DMS53 treated with DMSO at 0.1 percent for 48 hours (cell line): ENCODE results near the gene ARHGDIA.

Experiments
- DNase-seq: peaks from one replicate; lab custom pipeline; 2025; ENCODE audit not compliant: unreplicated experiment; lab: John Stamatoyannopoulos, UW

ARHGDIA gene

DNA sequence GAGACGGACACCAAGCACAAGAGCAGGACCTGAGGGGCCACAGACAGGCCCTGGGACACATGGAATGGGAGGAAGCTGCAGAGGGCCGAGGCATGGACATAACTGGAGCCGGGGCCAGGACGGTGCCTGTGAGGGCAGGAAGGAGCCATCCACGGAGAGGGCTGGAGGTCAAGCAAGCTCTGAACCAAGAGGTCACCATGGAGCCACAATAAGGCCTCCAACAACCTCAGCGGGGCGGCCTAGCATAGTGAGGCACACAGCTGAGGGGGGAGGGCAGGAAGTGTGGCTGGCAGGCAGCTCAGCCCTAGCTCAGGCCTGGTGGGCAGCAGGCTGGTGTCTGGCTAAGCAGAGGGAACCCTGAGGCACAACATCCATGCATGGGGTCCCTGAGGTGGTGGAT, 42.5 kb downstream of the ARHGDIA start:
- no peak for DNase-seq

DNA sequence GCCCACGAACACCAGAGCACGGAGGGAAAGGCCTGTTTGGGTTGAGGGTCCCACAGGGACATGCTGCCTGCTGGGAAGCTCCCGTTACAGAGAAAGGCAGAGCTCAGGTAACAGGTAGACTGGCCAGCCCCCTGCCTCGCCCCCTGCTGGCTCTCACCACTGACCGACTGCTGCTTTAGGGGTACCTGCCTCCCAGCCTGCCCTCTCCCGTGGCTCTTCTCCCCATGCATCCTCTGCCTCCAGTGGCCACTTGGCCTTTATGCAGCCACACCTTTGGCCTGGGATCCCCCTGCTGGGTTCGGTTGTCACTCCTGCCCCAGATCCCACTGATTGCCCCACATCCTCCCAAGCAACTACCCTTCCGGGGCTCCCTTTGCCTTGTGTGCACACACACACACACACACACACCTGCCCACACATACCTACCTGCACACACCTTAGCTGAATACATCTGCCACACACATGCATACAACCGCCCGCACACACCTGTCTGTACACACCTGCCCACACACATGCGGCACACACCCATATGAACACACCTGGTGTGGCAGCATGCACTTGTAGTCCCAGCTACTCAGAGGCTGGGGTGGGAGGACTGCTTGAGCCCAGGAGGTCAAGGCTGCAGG, 45.2 kb downstream of the ARHGDIA start:
- no peak for DNase-seq

DNA sequence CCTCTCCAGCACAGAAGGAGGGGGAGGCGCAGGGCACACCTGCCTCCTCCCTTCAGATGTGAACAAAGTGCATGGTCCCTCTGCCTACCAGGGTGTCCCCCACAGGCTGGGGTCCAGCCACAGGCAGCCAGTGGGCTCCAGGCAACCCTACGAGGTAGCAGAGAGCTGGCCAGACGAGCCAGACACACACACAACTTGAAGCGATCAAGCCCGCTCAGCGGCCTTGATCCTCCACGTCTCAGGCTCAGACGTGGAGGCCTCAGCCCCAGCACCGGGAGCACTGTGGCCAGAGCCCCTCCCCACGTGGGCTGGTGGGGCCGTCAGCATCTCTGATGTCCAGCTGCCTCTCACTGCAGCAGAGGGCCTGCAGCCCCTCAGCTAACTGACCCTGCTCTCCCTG, 46.5 kb downstream of the ARHGDIA start:
- no peak for DNase-seq

DNA sequence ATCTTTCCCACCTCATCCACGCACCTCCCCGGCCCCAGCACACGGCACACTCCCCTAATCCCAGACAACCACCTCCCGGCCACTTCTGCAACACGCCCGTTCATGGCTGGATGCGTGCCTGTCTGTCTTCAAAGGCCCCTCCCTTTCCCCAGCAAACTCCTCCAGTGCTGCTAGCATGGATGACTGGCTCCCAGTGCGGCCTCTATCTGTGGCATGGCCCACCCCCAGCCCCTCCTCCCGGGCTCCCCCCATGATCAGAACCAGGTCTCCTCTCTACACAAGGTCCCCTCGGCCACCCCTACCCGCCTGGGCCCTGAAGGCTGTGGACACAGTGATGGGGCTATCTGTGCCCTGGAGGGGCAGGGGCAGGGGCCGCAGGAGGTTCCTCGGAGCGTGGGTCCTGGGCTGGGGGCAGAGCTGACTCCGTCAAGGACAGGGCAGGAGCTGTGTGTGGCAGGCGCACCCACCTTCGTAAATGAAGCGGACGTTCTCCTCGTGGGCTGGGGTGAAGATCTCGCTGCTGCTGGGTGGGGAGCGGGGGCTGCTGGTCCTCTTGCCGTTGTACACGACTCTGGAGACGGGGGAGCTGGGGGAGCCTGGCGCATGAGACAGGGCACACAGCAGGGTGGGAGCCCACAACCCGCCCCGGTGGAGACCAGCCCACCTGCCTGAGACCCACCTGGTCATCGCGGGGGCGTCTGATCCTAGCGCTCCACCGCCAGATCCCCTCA, 47.2 kb downstream of the ARHGDIA start:
- DNase-seq, result no peak

DNA sequence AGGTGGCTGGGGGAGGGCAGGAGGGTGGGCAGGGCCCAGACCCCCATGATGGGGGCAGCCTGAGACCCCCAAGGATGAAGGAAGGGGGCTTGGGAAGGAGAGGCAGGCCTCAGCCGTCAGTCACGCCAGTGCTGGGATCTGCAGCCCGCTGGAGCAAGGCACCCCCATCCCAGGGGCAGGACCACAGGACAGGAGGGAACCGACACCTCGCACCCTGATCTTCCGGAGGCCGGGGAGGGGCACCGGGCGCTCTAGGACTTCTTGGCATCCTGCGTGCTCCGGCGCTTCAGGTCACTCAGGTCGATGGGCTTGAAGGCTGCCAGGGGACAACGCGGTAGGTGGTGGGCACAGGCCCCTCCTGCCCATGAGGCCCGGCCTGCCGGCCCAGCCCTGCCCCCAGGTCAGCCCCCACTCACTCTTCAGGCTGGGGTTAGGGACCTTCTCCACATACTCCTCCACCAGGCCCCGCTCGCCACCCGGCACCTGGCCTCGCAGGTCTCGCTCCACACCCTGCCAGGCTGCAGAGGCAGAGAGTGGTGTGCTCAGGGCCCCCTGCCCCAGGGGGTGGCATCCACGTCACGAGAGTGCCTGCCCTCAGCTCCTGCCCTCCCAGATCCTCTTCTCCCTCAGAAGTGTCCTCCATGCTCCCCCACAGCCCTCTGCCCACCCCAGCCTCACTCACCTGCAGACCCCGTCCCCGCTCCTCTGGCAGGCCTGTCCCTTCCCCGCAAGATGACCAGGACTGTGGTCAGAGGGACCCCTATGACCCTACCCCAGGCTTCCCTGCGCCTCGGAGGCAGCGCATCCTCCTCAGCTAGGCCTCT, 47.9 kb downstream of the ARHGDIA start:
- no peak for DNase-seq

DNA sequence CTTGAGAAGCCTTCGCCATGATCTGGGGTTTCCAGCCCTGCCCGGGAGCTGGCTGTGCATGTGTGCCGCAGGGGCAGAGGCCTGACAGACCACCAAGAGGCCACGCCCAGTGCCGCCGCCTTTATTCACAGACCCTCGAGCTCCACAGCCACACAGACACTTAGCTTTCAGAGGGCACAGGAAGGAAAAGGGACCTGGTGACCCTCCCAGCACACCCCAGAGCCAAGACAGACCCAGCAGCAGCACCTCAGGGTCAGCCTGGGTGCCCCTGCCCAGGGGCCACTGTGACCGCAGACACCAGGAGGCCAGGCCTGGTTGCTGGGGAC, 48.9 kb downstream of the ARHGDIA start:
- no peak for DNase-seq

DNA sequence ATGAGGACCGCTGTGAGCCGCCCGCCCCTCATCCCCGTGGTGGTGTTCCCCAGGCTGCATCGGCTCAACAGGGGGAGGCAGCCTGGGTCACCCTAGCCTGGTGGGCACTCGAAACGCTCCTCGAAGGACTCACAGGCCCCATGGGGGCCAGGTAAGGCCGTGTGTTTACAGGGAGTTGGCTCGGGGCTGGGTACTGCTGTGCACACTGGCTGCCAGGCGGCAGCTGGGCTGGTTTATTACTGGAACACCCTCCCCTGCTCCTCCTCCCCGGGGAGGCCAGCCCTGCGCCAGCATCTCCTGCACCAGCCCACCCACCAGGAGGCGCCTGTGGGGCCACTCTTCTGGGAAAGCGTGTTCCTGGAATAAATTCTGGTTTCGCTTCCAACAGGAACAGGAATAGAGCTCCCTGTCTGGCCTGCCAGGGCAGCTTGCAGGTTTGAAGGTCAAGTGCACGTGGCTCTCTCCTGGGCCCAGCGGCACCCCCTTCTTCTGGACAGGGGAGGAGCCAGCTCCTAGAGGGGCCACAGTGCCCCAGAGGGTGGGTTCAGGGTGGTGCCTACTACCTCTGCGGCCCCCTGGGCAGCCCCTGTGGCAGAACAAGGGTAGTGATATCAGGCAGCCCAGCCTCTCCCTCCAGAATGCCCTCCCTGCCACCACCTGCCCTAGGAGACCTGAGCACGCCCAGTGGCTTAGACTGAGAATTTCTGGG, 49.4 kb downstream of the ARHGDIA start:
- DNase-seq, result peak; percentile 89

DNA sequence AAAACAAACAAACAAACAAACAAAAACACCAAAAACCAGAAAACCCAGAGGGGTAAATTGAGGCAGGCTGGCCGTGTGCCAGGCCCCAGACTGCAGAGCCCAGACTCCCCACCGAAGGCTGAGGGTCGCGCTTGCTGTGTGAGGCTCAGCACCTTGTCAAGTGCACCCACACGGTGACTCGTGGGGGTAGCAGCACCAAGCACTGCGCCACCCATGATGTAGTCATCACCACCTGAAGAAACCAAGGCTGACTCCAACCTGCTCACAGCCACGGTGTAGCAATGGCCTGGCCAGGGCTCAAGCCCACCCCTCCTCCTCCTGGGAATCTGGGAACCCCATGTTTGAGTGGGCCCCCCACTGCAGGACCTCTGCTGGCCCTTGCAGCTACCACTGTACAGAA, 50.0 kb downstream of the ARHGDIA start:
- no peak for DNase-seq

DNA sequence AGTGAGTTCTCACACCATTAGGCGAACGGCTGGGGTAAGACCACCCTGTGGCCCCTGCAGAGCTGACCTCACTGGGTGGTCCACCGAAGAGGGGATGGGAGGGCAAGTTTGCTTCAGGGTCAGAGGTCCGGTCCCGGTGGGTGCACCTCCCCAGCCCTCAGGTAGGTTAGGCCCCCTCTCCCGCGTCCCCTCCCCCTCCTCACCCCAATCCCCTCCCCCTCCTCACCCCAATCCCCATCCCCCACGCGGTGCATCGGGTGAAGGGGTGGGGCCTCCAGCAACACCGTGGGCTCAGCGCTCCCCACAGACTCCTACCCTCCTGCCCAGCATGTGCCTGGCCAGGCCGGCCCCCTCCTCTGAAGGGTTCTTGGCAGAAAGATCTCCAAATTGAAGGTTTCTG, 51.4 kb downstream of the ARHGDIA start:
- no peak for DNase-seq

DNA sequence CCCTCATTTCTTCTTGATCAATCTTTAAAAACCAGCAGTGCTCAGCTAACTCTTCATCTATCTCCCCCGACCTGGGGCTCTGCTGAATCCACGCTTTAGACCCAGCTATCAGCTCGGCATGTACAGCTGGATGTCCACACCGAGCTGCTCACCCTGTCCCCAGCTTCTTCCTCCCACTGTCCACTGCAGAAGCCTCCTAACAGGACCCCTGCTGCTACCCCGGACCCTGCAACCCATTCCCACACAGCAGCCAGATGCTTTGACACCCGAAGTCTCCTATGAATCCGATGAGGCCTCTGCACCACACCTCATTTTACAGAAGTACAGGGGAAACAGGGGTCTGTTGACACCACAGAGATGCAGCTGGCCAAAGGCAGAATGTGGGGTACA, 53.4 kb downstream of the ARHGDIA start:
- DNase-seq, result no peak
